ENCODE measurements around the gene HES2. TPM values are rescaled to one million over a fixed set of nuclear protein-coding genes. Genes with fewer than 3 reads are reported as not detected.

Gene HES2
- total RNA-seq, 4 donors from 2014 or later: 2.5 to 15.9 (median 5.2) TPM

GRCh38 chr1:6423321-6423999, 3.7 kb upstream of the HES2 start:
- Histone ChIP-seq H3K4me3 (peak overlapping the region in 2 of 4 donors; percentile 20 to 22), H3K36me3 (no peaks in the 10 kb centered on the region), H3K27ac (no peak overlapping the region), H3K27me3 (peaks cover 0 to 44% of the 10 kb centered on the region in 2 donors), H3K4me1 (peaks cover 7 to 63% (median 36%) of the 10 kb centered on the region in 4 donors), H3K9me3 (peaks cover 0 to 3% (median 0%) of the 10 kb centered on the region in 4 donors)
- peak; percentile 62 to 89 (median 87) for DNase-seq
- TF ChIP-seq CTCF (IDR thresholded peaks at IDR 0.05): peak; percentile 24 to 81 (median 75)
- no peak for TF ChIP-seq POLR2A (IDR thresholded peaks at IDR 0.05)

- peaks cover 0 to 3% (median 0%) of the 10 kb centered on the region in 4 donors for H3K9me3 ChIP-seq
- H3K36me3 ChIP-seq: no peaks in the 10 kb centered on the region
- no peak overlapping the region for H3K27ac ChIP-seq
- peaks cover 0 to 48% of the 10 kb centered on the region in 2 donors for H3K27me3 ChIP-seq
- H3K4me3 ChIP-seq: no peak overlapping the region
- no peak for DNase-seq
- H3K4me1 ChIP-seq: peaks cover 7 to 57% (median 36%) of the 10 kb centered on the region in 4 donors
- TF ChIP-seq POLR2A (IDR thresholded peaks at IDR 0.05) (no peak), CTCF (IDR thresholded peaks at IDR 0.05) (no peak)
These were observed 1.5 kb upstream of the HES2 start for GRCh38 chr1:6421266-6421665.

- Histone ChIP-seq H3K36me3 (no peaks in the 10 kb centered on the region), H3K27me3 (peaks cover 0 to 45% of the 10 kb centered on the region in 2 donors), H3K9me3 (peaks cover 0 to 3% (median 0%) of the 10 kb centered on the region in 4 donors), H3K27ac (no peak overlapping the region), H3K4me1 (peaks cover 7 to 55% (median 36%) of the 10 kb centered on the region in 4 donors), H3K4me3 (peak overlapping the region in 2 of 4 donors; percentile 56 to 58)
- peak in 1 of 3 donors; percentile 71 for DNase-seq
- no peak for TF ChIP-seq POLR2A (IDR thresholded peaks at IDR 0.05)
- TF ChIP-seq CTCF (IDR thresholded peaks at IDR 0.05): no peak
These were observed 829 bp upstream of the HES2 start for GRCh38 chr1:6420454-6421042.

- no peak for TF ChIP-seq POLR2A (IDR thresholded peaks at IDR 0.05)
- TF ChIP-seq CTCF (IDR thresholded peaks at IDR 0.05): no peak
- Histone ChIP-seq H3K9me3 (peaks cover 0 to 3% (median 0%) of the 10 kb centered on the region in 4 donors), H3K27me3 (peaks cover 0 to 37% of the 10 kb centered on the region in 2 donors), H3K4me1 (peaks cover 3 to 55% (median 31%) of the 10 kb centered on the region in 4 donors), H3K4me3 (peak overlapping the region; percentile 4 to 58 (median 48)), H3K36me3 (no peaks in the 10 kb centered on the region), H3K27ac (peak overlapping the region in 3 of 4 donors; percentile 9 to 29 (median 19))
- DNase-seq: no peak
These were observed 319 bp downstream of the HES2 start for GRCh38 chr1:6419397-6419803.

GRCh38 chr1:6418668-6419396, 887 bp downstream of the HES2 start:
- TF ChIP-seq POLR2A (IDR thresholded peaks at IDR 0.05) (no peak), CTCF (IDR thresholded peaks at IDR 0.05) (peak in 1 of 6 experiments; percentile 6)
- Histone ChIP-seq H3K27me3 (peaks cover 0 to 31% of the 10 kb centered on the region in 2 donors), H3K36me3 (no peaks in the 10 kb centered on the region), H3K9me3 (peaks cover 0 to 3% (median 0%) of the 10 kb centered on the region in 4 donors), H3K27ac (peak overlapping the region in 1 of 4 donors; percentile 21), H3K4me1 (peaks cover 3 to 53% (median 25%) of the 10 kb centered on the region in 4 donors), H3K4me3 (peak overlapping the region in 2 of 4 donors; percentile 56 to 58)
- peak in 1 of 3 donors; percentile 61 for DNase-seq

All from Peyer's patch (tissue), 4 donors.